Epithelial cell of esophagus (primary cell): ENCODE data around the gene ST8SIA1.

ENCODE experiments used
- DNase-seq: peaks from one replicate; pipeline ENCODE4 v3.0.0; 2010; ENCODE audit warnings: low read depth
- H3K4me3 ChIP-seq: 2 replicates; pipeline ENCODE4 v1.5.1; 2011; ENCODE audit warnings: mild to moderate bottlenecking, low read length, control low read depth
- CTCF ChIP-seq: IDR thresholded peaks from 2 replicates; pipeline ENCODE4 v1.5.1; 2011; ENCODE audit warnings: low read depth, mild to moderate bottlenecking, low read length, control low read depth, inconsistent platforms; ENCODE audit not compliant: insufficient read depth; ENCODE audit errors: missing control alignments

The ST8SIA1 gene

GRCh38 chr12:22332202-22332601 is 2.3 kb downstream of the ST8SIA1 start:
- no peak overlapping the region for H3K4me3 ChIP-seq
- TF ChIP-seq CTCF, result no peak
- DNase-seq, result no peak

GRCh38 chr12:22329621-22330020 is 4.9 kb downstream of the ST8SIA1 start:
- DNase-seq, result no peak
- no peak for TF ChIP-seq CTCF
- no peak overlapping the region for H3K4me3 ChIP-seq

- H3K4me3 ChIP-seq, result no peak overlapping the region
- no peak for TF ChIP-seq CTCF
- DNase-seq, result no peak
Measured at GRCh38 chr12:22325218-22325617, 9.3 kb downstream of the ST8SIA1 start.

- DNase-seq, result no peak
- TF ChIP-seq CTCF, result no peak
- no peak overlapping the region for H3K4me3 ChIP-seq
Measured at GRCh38 chr12:22322091-22322490, 12.4 kb downstream of the ST8SIA1 start.

- H3K4me3 ChIP-seq, result no peak overlapping the region
- DNase-seq, result peak; percentile 44
- no peak for TF ChIP-seq CTCF
Measured at GRCh38 chr12:22321638-22322037, 12.9 kb downstream of the ST8SIA1 start.

GRCh38 chr12:22321018-22321605 is 13.4 kb downstream of the ST8SIA1 start:
- H3K4me3 ChIP-seq, result no peak overlapping the region
- TF ChIP-seq CTCF, result no peak
- no peak for DNase-seq

- no peak overlapping the region for H3K4me3 ChIP-seq
- DNase-seq, result peak; percentile 54
- no peak for TF ChIP-seq CTCF
Measured at GRCh38 chr12:22318108-22318737, 16.3 kb downstream of the ST8SIA1 start.
